ENCODE measurements around the gene AK4. TPM values are rescaled to one million over a fixed set of nuclear protein-coding genes. Genes with fewer than 3 reads are reported as not detected.

The AK4 gene
- total RNA-seq, 1 donor from 2014 or later, result 133 TPM

DNA sequence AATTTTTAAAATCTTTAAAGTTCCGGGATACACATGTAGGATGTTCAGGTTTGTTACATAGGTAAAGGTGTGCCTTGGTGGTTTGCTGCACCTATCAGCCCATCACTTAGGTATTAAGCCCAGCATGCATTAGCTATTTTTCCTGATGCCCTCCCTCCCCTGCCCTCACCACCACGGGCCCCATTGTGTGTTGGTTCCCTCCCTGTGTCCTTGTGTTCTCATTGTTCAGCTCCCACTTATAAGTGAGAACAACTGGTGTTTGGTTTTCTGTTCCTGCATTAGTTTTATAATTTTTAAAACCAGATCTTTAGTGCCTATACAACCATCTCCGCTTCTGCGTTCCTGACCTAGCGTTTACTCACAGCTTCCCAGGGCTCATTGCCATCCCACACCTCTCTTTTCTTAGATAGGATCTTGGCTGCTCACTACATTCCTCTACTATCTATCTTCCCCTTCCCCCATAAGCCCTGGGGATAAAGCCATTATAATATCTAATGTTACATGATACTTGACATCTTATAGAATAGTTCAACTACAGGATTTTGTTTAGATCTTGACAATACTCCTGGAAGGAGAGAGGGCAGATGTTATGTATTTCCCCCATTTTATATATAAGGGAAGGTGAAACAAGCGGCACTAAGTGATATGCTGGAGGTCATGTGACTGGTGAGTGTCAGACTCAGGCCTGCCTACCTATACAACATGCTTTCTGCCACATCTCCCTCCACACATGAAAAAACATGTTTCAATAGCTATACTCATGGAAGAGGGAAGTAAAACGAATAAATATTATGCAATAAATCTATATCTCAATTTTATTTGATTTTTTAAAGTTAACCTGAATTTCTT, 109.1 kb downstream of the AK4 start:
- Histone ChIP-seq H3K27me3 (ENCODE audit: insufficient read depth, low read length) (no peaks in the 10 kb centered on the region), H3K79me2 (ENCODE audit: insufficient read depth, low read length) (no peaks in the 10 kb centered on the region), H2AFZ (ENCODE audit: low read depth, low read length) (no peak overlapping the region), H3K9ac (ENCODE audit: low read length) (no peak overlapping the region), H3K36me3 (ENCODE audit: insufficient read depth, low read length) (no peaks in the 10 kb centered on the region), H3K4me3 (ENCODE audit: insufficient read depth, low read depth, low read length) (no peak overlapping the region), H4K20me1 (ENCODE audit: insufficient read depth, low read length) (no peaks in the 10 kb centered on the region), H3K9me3 (ENCODE audit: insufficient read depth, low read depth, low read length) (no peaks in the 10 kb centered on the region), H3K27ac (ENCODE audit: low read depth, low read length) (no peak overlapping the region), H3K4me2 (ENCODE audit: low read length) (no peak overlapping the region), H3K4me1 (ENCODE audit: insufficient read depth, low read length) (peaks cover 15% of the 10 kb centered on the region)
- Mint-ChIP-seq H3K36me3 (ENCODE audit: low read depth, unreplicated experiment) (no peaks in the 10 kb centered on the region), H3K4me1 (ENCODE audit: low read depth, unreplicated experiment) (peaks cover 16% of the 10 kb centered on the region), H3K27ac (ENCODE audit: unreplicated experiment) (no peak overlapping the region), H3K9me3 (ENCODE audit: unreplicated experiment) (no peaks in the 10 kb centered on the region), H3K27me3 (ENCODE audit: low read depth, unreplicated experiment) (peaks cover 2% of the 10 kb centered on the region), H3K4me3 (ENCODE audit: unreplicated experiment) (no peak overlapping the region)
- no peak for DNase-seq (ENCODE audit: low read depth)
- no peak for FAIRE-seq
- TF ChIP-seq, protein P1, sequence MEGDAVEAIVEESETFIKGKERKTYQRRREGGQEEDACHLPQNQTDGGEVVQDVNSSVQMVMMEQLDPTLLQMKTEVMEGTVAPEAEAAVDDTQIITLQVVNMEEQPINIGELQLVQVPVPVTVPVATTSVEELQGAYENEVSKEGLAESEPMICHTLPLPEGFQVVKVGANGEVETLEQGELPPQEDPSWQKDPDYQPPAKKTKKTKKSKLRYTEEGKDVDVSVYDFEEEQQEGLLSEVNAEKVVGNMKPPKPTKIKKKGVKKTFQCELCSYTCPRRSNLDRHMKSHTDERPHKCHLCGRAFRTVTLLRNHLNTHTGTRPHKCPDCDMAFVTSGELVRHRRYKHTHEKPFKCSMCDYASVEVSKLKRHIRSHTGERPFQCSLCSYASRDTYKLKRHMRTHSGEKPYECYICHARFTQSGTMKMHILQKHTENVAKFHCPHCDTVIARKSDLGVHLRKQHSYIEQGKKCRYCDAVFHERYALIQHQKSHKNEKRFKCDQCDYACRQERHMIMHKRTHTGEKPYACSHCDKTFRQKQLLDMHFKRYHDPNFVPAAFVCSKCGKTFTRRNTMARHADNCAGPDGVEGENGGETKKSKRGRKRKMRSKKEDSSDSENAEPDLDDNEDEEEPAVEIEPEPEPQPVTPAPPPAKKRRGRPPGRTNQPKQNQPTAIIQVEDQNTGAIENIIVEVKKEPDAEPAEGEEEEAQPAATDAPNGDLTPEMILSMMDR (IDR thresholded peaks at IDR 0.05; ENCODE audit: insufficient read depth, low read depth, low read length), result no peak
- TF ChIP-seq EZH2 (IDR thresholded peaks at IDR 0.05; ENCODE audit: insufficient read depth, low read length), result no peak

DNA sequence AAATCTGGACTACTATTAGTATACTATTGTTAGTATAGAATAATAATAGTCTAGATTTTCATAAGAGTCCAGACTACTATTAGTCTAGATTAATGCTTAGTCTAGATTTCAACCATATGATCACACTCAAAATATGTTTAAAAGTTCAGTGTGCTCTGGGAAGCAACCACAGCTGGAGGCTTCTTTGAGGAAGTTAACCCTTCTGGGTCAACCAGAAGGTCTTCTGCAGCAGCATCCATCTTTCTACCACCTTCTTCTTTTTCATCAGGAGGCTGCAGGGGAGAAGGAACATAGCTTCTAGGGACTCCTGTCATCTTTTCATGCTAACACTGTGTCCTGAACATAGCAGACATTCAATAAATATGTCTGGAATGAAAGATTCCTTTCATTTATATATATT, 110.1 kb downstream of the AK4 start:
- Mint-ChIP-seq H3K36me3 (ENCODE audit: low read depth, unreplicated experiment) (no peaks in the 10 kb centered on the region), H3K4me3 (ENCODE audit: unreplicated experiment) (no peak overlapping the region), H3K4me1 (ENCODE audit: low read depth, unreplicated experiment) (peaks cover 16% of the 10 kb centered on the region), H3K9me3 (ENCODE audit: unreplicated experiment) (no peaks in the 10 kb centered on the region), H3K27ac (ENCODE audit: unreplicated experiment) (no peak overlapping the region), H3K27me3 (ENCODE audit: low read depth, unreplicated experiment) (peaks cover 2% of the 10 kb centered on the region)
- no peak for TF ChIP-seq EZH2 (IDR thresholded peaks at IDR 0.05; ENCODE audit: insufficient read depth, low read length)
- TF ChIP-seq, protein P1 (IDR thresholded peaks at IDR 0.05; ENCODE audit: insufficient read depth, low read depth, low read length), result no peak
- Histone ChIP-seq H3K79me2 (ENCODE audit: insufficient read depth, low read length) (no peaks in the 10 kb centered on the region), H3K9ac (ENCODE audit: low read length) (no peak overlapping the region), H3K27ac (ENCODE audit: low read depth, low read length) (no peak overlapping the region), H3K4me2 (ENCODE audit: low read length) (no peak overlapping the region), H3K4me1 (ENCODE audit: insufficient read depth, low read length) (peaks cover 15% of the 10 kb centered on the region), H3K4me3 (ENCODE audit: insufficient read depth, low read depth, low read length) (no peak overlapping the region), H3K36me3 (ENCODE audit: insufficient read depth, low read length) (no peaks in the 10 kb centered on the region), H3K27me3 (ENCODE audit: insufficient read depth, low read length) (no peaks in the 10 kb centered on the region), H4K20me1 (ENCODE audit: insufficient read depth, low read length) (no peaks in the 10 kb centered on the region), H2AFZ (ENCODE audit: low read depth, low read length) (no peak overlapping the region), H3K9me3 (ENCODE audit: insufficient read depth, low read depth, low read length) (no peaks in the 10 kb centered on the region)
- no peak for FAIRE-seq
- no peak for DNase-seq (ENCODE audit: low read depth)

DNA sequence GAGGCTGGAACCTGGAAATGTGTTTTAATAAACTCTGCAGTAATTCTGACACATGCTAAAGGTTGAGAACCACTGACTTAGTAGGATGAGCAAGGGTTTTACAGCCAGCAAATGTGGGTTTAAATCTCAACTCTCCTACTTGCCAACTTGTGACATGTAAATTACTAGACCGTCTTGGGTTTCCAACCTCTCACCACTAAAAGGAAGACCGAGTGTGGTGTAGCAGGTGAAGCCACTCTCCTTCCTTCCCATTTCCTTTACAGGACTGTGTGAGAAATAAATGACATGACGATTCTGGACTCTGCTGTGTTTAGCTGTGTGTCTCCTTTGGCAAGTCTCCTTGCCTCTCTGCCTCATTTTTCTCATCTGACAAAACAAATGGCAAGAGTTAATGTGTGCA, 111.8 kb downstream of the AK4 start:
- no peaks in the 10 kb centered on the region for H3K9me3 ChIP-seq (ENCODE audit: insufficient read depth, low read depth, low read length)
- H3K36me3 ChIP-seq (ENCODE audit: insufficient read depth, low read length), result no peaks in the 10 kb centered on the region
- H3K79me2 ChIP-seq (ENCODE audit: insufficient read depth, low read length), result no peaks in the 10 kb centered on the region
- H2AFZ ChIP-seq (ENCODE audit: low read depth, low read length), result no peak overlapping the region
- peaks cover 10% of the 10 kb centered on the region for H3K4me1 ChIP-seq (ENCODE audit: insufficient read depth, low read length)
- H3K9ac ChIP-seq (ENCODE audit: low read length), result no peak overlapping the region
- H3K4me3 Mint-ChIP-seq (ENCODE audit: unreplicated experiment), result no peak overlapping the region
- H3K9me3 Mint-ChIP-seq (ENCODE audit: unreplicated experiment), result no peaks in the 10 kb centered on the region
- peaks cover 2% of the 10 kb centered on the region for H3K27me3 Mint-ChIP-seq (ENCODE audit: low read depth, unreplicated experiment)
- H3K4me3 ChIP-seq (ENCODE audit: insufficient read depth, low read depth, low read length), result no peak overlapping the region
- TF ChIP-seq, protein P1 (IDR thresholded peaks at IDR 0.05; ENCODE audit: insufficient read depth, low read depth, low read length), result no peak
- DNase-seq (ENCODE audit: low read depth) (no peak), FAIRE-seq (no peak)
- H3K27me3 ChIP-seq (ENCODE audit: insufficient read depth, low read length), result no peaks in the 10 kb centered on the region
- no peaks in the 10 kb centered on the region for H3K36me3 Mint-ChIP-seq (ENCODE audit: low read depth, unreplicated experiment)
- no peak overlapping the region for H3K27ac Mint-ChIP-seq (ENCODE audit: unreplicated experiment)
- H3K4me1 Mint-ChIP-seq (ENCODE audit: low read depth, unreplicated experiment), result peaks cover 16% of the 10 kb centered on the region
- no peaks in the 10 kb centered on the region for H4K20me1 ChIP-seq (ENCODE audit: insufficient read depth, low read length)
- H3K27ac ChIP-seq (ENCODE audit: low read depth, low read length), result no peak overlapping the region
- H3K4me2 ChIP-seq (ENCODE audit: low read length), result no peak overlapping the region
